K562 (cell line): ENCODE data around the gene MPZL1. TPM values are rescaled to one million over a fixed set of nuclear protein-coding genes. Genes with fewer than 3 reads are reported as not detected.

Source experiments
- AFF4 ChIP-seq: sonication (generic); formaldehyde crosslinking; IDR thresholded peaks from 2 replicates; pipeline ENCODE4 v1.8.0; 2023; ENCODE audit warnings: mild to moderate bottlenecking, missing genetic modification reagents
- C11orf30 ChIP-seq: fragments of 450-650 bp; IDR thresholded peaks from 2 replicates; pipeline ENCODE4 v1.6.1; 2016; ENCODE audit warnings: low read depth, mild to moderate bottlenecking
- CBFB ChIP-seq: sonication (generic); formaldehyde crosslinking; IDR thresholded peaks from 2 replicates; pipeline ENCODE4 v1.4.0; 2020; ENCODE audit warnings: mild to moderate bottlenecking, missing genetic modification reagents
- CCAR2 ChIP-seq: fragments of 200-400 bp; formaldehyde crosslinking; IDR thresholded peaks from 2 replicates; pipeline ENCODE4 v1.6.1; 2017; ENCODE audit warnings: mild to moderate bottlenecking, low read depth, low read length
- CLOCK ChIP-seq: fragments of 250-450 bp; sonication (Bioruptor Pico); IDR thresholded peaks from 2 replicates; pipeline ENCODE4 v1.4.0; 2020; ENCODE audit warnings: mild to moderate bottlenecking, moderate library complexity, borderline replicate concordance
- EGR1 ChIP-seq: fragments of 450-650 bp; conservative IDR thresholded peaks from 2 replicates; pipeline ENCODE4 v1.6.1; 2017; ENCODE audit warnings: mild to moderate bottlenecking
- EHMT2 ChIP-seq: fragments of 450-650 bp; IDR thresholded peaks from 2 replicates; pipeline ENCODE4 v1.6.1; 2018; ENCODE audit warnings: antibody characterized with exemption
- HOXB6 ChIP-seq: fragments of 250-450 bp; sonication (Bioruptor Pico); IDR thresholded peaks from 2 replicates; pipeline ENCODE4 v1.5.1; 2022; ENCODE audit warnings: mild to moderate bottlenecking, borderline replicate concordance
- KDM1A ChIP-seq, 2 experiments: fragments of 450-650 bp; IDR thresholded peaks; 2 replicates each; pipeline ENCODE4 v1.6.1; 2016; ENCODE audit warnings: mild to moderate bottlenecking in 2 of 2
- KLF10 ChIP-seq: fragments of 250-450 bp; sonication (Bioruptor Pico); IDR thresholded peaks from 2 replicates; pipeline ENCODE4 v1.6.1; 2021; ENCODE audit warnings: matching md5 sums
- LEF1 ChIP-seq: fragments of 450-650 bp; IDR thresholded peaks from 2 replicates; pipeline ENCODE4 v1.6.1; 2016; ENCODE audit warnings: mild to moderate bottlenecking
- NR1H2 ChIP-seq: sonication (generic); formaldehyde crosslinking; IDR thresholded peaks from 2 replicates; pipeline ENCODE4 v1.4.0; 2020; ENCODE audit warnings: mild to moderate bottlenecking, missing genetic modification reagents
- OTX1 ChIP-seq: fragments of 450-650 bp; formaldehyde crosslinking; IDR thresholded peaks from 2 replicates; pipeline ENCODE4 v1.4.0; 2022; ENCODE audit warnings: mild to moderate bottlenecking
- RUNX1 ChIP-seq: sonication (generic); IDR thresholded peaks from 2 replicates; pipeline ENCODE4 v1.6.1; 2016; ENCODE audit warnings: antibody characterized with exemption, low read depth
- SNIP1 ChIP-seq: fragments of 450-650 bp; IDR thresholded peaks from 2 replicates; pipeline ENCODE4 v1.7.1; 2017; ENCODE audit warnings: low read depth, mild to moderate bottlenecking
- TAF9B ChIP-seq: fragments of 450-650 bp; IDR thresholded peaks from 2 replicates; pipeline ENCODE4 v1.6.1; 2018; ENCODE audit warnings: mild to moderate bottlenecking; ENCODE audit not compliant: partially characterized antibody
- ZBED1 ChIP-seq: IDR thresholded peaks from 2 replicates; pipeline ENCODE4 v1.6.1; 2014
- ZC3H4 ChIP-seq: sonication (generic); formaldehyde crosslinking; IDR thresholded peaks from 2 replicates; pipeline ENCODE4 v1.9.0; 2021; ENCODE audit warnings: missing genetic modification reagents, borderline replicate concordance
- ZKSCAN1 ChIP-seq: fragments of 150-350 bp; IDR thresholded peaks from 2 replicates; pipeline ENCODE4 v1.6.1; 2016; ENCODE audit warnings: low read depth, low read length
- polyA plus RNA-seq, 8 experiments: library from polyadenylated mRNA; depleted of rRNA in 4 of 8; stranded (reverse) in 5 of 8; unstranded in 3 of 8; fragments of >200 nt; fragmentation: Nextera tagmentation in 2 of 8; fragmentation: Illumina TruSeq in 1 of 8; extraction: Ambion mirVana in 2 of 8; extraction: Trizol in 1 of 8; gene quantifications; 2 replicates each; pipeline versions ENCODE4 v1.2.1 to v1.2.3, GENCODE V29; 2011 to 2014; ENCODE audit warnings: inconsistent platforms in 1 of 8, missing spikeins in 1 of 8
- total RNA-seq, 7 experiments: library from RNA; depleted of rRNA in 6 of 7; stranded (reverse); fragments of >200 nt in 6 of 7; fragmentation: Illumina TruSeq in 2 of 7; extraction: Trizol in 2 of 7; gene quantifications; 2 replicates each; pipeline versions ENCODE4 v1.2.1 to v1.2.3, GENCODE V29; 2011 to 2021; ENCODE audit warnings: low replicate concordance in 1 of 7
- TF ChIP-seq, protein P1 (sequence below): fragments of 450-650 bp; IDR thresholded peaks from 2 replicates; pipeline ENCODE4 v1.6.1; 2016
- TF ChIP-seq, protein P2 (sequence below): sonication (generic); formaldehyde crosslinking; IDR thresholded peaks from 2 replicates; pipeline ENCODE4 v1.8.0; 2022; ENCODE audit warnings: missing genetic modification reagents, mild to moderate bottlenecking, moderate library complexity, borderline replicate concordance
- TF ChIP-seq, protein P3 (sequence below): fragments of 250-450 bp; sonication (Bioruptor Pico); IDR thresholded peaks from 2 replicates; pipeline ENCODE4 v1.5.0; 2021

MPZL1 gene
- total and polyA plus RNA-seq, 9 of the 15 experiments (the other 6 are each of a cell fraction or from before 2014, with no cell fraction given) = 14.5 to 153 (median 66.5) TPM

- TF ChIP-seq CBFB (no peak), ZC3H4 (CRISPR knock-in tag) (no peak), OTX1 (no peak), C11orf30 (no peak), RUNX1 (no peak), TAF9B (no peak), AFF4 (CRISPR knock-in tag) (no peak), LEF1 (no peak; the same call in 1 of the 2 replicates), NR1H2 (no peak), CLOCK (CRISPR knock-in tag) (no peak), ZKSCAN1 (no peak), SNIP1 (no peak), KLF10 (CRISPR knock-in tag) (no peak), EGR1 (no peak), ZBED1 (no peak), HOXB6 (CRISPR knock-in tag) (no peak), KDM1A (IDR thresholded peaks at IDR 0.05) (peak; percentile 17 to 58; a peak in 2 of 4 replicates), CCAR2 (no peak), EHMT2 (no peak)
- TF ChIP-seq, protein P1, sequence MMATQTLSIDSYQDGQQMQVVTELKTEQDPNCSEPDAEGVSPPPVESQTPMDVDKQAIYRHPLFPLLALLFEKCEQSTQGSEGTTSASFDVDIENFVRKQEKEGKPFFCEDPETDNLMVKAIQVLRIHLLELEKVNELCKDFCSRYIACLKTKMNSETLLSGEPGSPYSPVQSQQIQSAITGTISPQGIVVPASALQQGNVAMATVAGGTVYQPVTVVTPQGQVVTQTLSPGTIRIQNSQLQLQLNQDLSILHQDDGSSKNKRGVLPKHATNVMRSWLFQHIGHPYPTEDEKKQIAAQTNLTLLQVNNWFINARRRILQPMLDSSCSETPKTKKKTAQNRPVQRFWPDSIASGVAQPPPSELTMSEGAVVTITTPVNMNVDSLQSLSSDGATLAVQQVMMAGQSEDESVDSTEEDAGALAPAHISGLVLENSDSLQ = no peak
- TF ChIP-seq, protein P2, sequence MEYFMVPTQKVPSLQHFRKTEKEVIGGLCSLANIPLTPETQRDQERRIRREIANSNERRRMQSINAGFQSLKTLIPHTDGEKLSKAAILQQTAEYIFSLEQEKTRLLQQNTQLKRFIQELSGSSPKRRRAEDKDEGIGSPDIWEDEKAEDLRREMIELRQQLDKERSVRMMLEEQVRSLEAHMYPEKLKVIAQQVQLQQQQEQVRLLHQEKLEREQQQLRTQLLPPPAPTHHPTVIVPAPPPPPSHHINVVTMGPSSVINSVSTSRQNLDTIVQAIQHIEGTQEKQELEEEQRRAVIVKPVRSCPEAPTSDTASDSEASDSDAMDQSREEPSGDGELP (CRISPR knock-in tag) = no peak
- TF ChIP-seq, protein P3, sequence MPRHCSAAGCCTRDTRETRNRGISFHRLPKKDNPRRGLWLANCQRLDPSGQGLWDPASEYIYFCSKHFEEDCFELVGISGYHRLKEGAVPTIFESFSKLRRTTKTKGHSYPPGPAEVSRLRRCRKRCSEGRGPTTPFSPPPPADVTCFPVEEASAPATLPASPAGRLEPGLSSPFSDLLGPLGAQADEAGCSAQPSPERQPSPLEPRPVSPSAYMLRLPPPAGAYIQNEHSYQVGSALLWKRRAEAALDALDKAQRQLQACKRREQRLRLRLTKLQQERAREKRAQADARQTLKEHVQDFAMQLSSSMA (CRISPR knock-in tag) = 0 out of 2 replicates have a peak, but pooled peaks have one; percentile 55
These were observed 103.8 kb downstream of the MPZL1 start (continued) for GRCh38 chr1:167825419-167826079.
